ENCODE measurements around the gene RBM12.

DNA sequence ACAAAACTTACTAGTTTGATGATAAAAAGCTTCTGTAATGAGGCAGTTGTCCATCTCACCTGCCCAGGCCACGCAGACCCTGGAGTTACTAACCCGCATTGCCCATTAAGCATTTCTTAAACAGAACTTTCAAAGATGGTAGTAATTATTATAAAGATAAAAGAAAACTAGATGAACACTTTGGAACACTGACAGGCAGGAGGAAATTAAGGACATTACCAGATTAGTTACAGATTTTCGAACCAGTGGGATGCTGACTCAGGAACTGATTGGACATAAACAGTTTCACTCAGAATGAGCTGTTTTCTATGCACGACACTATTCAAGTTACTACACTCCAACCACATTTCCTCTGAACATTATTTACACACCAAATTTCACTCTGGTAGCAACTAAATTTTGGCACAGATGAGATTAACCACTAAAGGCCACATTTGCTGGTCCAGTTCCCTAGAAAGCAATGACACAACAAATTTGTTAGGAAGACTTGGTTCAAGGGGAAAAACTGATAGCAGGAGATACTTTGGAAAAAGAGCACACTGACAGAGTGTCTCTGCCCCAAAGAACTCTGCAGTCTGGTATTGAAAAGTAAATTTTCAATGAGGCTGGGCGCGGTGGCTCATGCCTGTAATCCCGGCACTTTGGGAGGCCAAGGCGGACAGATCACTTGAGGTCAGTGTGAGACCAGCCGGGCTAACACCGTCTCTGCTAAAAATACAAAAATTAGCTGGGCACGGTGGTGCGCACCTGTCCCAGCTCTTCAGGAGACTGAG lies 37.5 kb upstream of the RBM12 start:
- TF ChIP-seq, protein P1, sequence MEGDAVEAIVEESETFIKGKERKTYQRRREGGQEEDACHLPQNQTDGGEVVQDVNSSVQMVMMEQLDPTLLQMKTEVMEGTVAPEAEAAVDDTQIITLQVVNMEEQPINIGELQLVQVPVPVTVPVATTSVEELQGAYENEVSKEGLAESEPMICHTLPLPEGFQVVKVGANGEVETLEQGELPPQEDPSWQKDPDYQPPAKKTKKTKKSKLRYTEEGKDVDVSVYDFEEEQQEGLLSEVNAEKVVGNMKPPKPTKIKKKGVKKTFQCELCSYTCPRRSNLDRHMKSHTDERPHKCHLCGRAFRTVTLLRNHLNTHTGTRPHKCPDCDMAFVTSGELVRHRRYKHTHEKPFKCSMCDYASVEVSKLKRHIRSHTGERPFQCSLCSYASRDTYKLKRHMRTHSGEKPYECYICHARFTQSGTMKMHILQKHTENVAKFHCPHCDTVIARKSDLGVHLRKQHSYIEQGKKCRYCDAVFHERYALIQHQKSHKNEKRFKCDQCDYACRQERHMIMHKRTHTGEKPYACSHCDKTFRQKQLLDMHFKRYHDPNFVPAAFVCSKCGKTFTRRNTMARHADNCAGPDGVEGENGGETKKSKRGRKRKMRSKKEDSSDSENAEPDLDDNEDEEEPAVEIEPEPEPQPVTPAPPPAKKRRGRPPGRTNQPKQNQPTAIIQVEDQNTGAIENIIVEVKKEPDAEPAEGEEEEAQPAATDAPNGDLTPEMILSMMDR (conservative IDR thresholded peaks at IDR 0.05): no peak
- no peak for TF ChIP-seq ZFX (IDR thresholded peaks at IDR 0.05)

Measured in C4-2B (cell line).